Endothelial cell of umbilical vein (primary cell): ENCODE data around the gene KCTD16.

Experiments used
- EZH2 ChIP-seq: IDR thresholded peaks from 2 replicates; pipeline ENCODE4 v1.6.1; 2012; ENCODE audit warnings: borderline replicate concordance, low read depth, mild to moderate bottlenecking, moderate library complexity, low read length, inconsistent platforms; ENCODE audit not compliant: severe bottlenecking
- FOS ChIP-seq: IDR thresholded peaks from 2 replicates; pipeline ENCODE4 v1.6.1; 2011; ENCODE audit warnings: mild to moderate bottlenecking, low read length, moderate library complexity, borderline replicate concordance; ENCODE audit not compliant: insufficient read depth
- POLR2A ChIP-seq: IDR thresholded peaks from 2 replicates; pipeline ENCODE4 v1.6.1; 2012; ENCODE audit warnings: low read depth, mild to moderate bottlenecking, control low read depth, low read length
- POLR2AphosphoS5 ChIP-seq: IDR thresholded peaks from 2 replicates; pipeline ENCODE4 v1.6.1; 2012; ENCODE audit warnings: low read depth, mild to moderate bottlenecking, control low read depth, low read length, moderate library complexity; ENCODE audit not compliant: insufficient read depth
- TF ChIP-seq, protein P1 (sequence below), 2 donors: IDR thresholded peaks; 1 replicate in 1 of 2; 2 replicates in 1 of 2; pipeline ENCODE4 v1.5.1; 2011; ENCODE audit warnings: low read length in 2 of 2, mild to moderate bottlenecking in 2 of 2, moderate library complexity in 2 of 2, control low read depth in 1 of 2, inconsistent platforms in 1 of 2, low read depth in 1 of 2; ENCODE audit not compliant: insufficient read depth in 1 of 2; ENCODE audit errors: extremely low read depth in 1 of 2

DNA sequence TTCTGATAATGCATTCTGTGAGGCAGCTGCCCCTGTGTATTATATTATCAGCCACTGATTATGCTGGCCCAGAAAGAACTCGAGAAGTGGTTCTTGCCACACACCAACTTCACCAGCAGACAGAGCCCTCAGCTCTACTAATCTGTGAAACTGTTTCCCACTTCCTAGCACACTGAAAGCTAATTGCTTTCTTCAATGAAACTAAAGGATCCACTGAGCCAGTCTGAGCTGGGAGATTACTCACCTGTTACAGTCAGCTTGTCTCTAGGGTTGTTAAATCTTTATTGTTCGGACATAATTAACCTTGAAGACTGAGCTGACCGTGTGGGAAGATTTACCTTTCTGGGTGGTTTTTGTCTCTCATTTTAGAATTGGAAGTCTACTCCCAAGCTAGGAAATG, 263.2 kb downstream of the KCTD16 start:
- TF ChIP-seq POLR2A (no peak), EZH2 (no peak), POLR2AphosphoS5 (no peak), FOS (no peak)
- TF ChIP-seq, protein P1, sequence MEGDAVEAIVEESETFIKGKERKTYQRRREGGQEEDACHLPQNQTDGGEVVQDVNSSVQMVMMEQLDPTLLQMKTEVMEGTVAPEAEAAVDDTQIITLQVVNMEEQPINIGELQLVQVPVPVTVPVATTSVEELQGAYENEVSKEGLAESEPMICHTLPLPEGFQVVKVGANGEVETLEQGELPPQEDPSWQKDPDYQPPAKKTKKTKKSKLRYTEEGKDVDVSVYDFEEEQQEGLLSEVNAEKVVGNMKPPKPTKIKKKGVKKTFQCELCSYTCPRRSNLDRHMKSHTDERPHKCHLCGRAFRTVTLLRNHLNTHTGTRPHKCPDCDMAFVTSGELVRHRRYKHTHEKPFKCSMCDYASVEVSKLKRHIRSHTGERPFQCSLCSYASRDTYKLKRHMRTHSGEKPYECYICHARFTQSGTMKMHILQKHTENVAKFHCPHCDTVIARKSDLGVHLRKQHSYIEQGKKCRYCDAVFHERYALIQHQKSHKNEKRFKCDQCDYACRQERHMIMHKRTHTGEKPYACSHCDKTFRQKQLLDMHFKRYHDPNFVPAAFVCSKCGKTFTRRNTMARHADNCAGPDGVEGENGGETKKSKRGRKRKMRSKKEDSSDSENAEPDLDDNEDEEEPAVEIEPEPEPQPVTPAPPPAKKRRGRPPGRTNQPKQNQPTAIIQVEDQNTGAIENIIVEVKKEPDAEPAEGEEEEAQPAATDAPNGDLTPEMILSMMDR (IDR thresholded peaks at IDR 0.05; ENCODE audit: extremely low read depth in 1 of 2, insufficient read depth in 1 of 2, low read depth in 1 of 2, low read length in 2 of 2): no peak
